ENCODE data around the gene C22orf23. TPM values are rescaled to one million over a fixed set of nuclear protein-coding genes. Genes with fewer than 3 reads are reported as not detected.

Gene C22orf23
- total RNA-seq, 1 donor from 2014 or later, result 0.82 TPM

DNA sequence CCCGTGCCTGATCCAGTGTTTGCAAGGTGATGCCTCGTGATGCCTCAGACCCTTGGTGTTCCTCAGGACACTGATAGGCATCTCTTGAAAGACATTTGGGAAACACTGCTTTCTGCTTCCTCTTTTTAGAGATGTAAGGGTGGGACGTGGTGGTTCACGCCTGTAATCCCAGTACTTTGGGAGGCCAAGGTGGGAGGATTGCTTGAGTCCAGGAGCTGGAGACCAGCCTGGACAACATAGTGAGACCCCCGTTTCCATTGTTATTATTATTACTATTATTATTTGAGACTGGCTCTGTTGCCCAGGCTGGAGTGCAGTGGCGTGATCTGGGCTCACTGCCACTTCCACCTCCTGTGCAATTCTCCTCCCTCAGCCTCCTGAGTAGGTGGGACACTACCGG lies 37.5 kb upstream of the C22orf23 start:
- H3K4me1 ChIP-seq, result peaks cover 13% of the 10 kb centered on the region
- peaks cover 4% of the 10 kb centered on the region for H3K36me3 ChIP-seq
- H3K9me3 ChIP-seq (replicated peaks), result no peaks in the 10 kb centered on the region
- no peak overlapping the region for H3K27ac ChIP-seq (replicated peaks)
- intact Hi-C loops (cut with micrococcal nuclease), result no loop called here
- H3K27me3 ChIP-seq (ENCODE audit: low read depth), result no peaks in the 10 kb centered on the region
- TF ChIP-seq, protein P1, sequence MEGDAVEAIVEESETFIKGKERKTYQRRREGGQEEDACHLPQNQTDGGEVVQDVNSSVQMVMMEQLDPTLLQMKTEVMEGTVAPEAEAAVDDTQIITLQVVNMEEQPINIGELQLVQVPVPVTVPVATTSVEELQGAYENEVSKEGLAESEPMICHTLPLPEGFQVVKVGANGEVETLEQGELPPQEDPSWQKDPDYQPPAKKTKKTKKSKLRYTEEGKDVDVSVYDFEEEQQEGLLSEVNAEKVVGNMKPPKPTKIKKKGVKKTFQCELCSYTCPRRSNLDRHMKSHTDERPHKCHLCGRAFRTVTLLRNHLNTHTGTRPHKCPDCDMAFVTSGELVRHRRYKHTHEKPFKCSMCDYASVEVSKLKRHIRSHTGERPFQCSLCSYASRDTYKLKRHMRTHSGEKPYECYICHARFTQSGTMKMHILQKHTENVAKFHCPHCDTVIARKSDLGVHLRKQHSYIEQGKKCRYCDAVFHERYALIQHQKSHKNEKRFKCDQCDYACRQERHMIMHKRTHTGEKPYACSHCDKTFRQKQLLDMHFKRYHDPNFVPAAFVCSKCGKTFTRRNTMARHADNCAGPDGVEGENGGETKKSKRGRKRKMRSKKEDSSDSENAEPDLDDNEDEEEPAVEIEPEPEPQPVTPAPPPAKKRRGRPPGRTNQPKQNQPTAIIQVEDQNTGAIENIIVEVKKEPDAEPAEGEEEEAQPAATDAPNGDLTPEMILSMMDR (IDR thresholded peaks at IDR 0.05; ENCODE audit: borderline replicate concordance), result no peak
- DNase-seq, result no peak
- no peak overlapping the region for H3K4me3 ChIP-seq

DNA sequence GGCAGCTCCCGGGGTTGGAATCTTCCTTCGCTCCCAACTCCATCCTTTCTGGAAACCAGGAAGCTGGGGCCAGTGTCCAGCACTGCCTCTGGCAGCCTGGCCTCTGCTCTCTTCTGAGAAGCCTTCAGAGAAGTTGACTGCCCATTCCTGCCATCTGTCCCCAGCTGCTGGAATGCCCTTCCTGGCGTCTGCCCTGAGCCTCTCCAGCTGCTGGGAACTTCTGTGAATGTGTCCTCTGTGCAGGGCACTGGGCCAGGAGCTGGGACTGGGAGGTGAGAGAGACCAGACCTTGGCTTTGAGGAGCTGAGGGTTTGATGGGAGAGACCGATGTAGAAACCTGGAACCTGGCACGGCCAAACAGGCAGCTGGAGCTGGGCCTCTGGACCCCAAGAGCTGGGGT lies 36.9 kb upstream of the C22orf23 start:
- Histone ChIP-seq H3K9me3 (replicated peaks) (no peaks in the 10 kb centered on the region), H3K27ac (replicated peaks) (no peak overlapping the region), H3K4me3 (no peak overlapping the region), H3K27me3 (ENCODE audit: low read depth) (no peaks in the 10 kb centered on the region), H3K4me1 (peaks cover 9% of the 10 kb centered on the region), H3K36me3 (peaks cover 4% of the 10 kb centered on the region)
- TF ChIP-seq, protein P1 (IDR thresholded peaks at IDR 0.05; ENCODE audit: borderline replicate concordance), result no peak
- intact Hi-C loops (cut with micrococcal nuclease), result no loop called here
- peak; percentile 46 for DNase-seq

DNA sequence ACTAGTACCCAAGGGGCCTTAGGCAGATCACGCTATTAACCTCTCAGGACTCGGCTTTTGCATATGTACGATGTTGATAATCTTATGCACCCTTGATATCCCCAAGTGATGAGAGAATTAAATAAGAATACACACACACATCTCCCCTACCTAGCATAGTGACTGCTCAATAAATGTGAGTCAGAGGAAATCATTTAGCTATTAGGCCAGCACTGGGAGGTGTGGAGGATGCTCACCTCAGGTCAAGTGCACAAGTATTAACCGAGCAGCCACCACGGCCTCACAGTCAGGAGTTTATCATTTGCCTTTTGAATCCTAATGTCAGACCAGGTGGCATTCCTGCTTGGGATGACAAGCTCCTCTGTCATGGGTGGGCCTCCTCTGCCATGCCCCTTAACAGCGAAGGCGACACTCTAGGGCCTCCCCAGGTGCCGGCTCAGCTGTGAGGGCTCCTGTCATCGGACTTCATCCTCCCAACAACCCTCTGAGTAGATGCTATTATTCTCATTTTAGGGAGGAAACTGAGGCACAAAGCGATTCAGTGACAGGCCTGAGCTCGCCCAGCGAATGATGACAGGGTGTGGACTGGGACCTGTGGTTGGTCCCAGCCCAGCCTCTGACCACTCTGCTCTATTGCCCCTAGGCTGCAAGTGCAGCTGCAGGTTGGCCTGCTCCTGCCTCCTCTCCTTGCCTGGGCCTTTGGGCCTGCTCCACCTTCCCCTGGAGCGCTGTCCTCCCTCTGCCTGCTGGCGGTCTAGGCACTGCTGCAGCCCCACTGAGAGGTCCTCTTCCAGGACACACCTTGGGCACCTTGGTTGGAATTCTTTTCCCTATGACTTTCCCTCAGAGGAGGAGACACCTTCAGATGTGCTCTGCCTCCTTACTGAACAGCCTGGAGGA lies 36.0 kb upstream of the C22orf23 start:
- Histone ChIP-seq H3K27me3 (ENCODE audit: low read depth) (no peaks in the 10 kb centered on the region), H3K36me3 (peaks cover 4% of the 10 kb centered on the region), H3K4me3 (no peak overlapping the region), H3K9me3 (replicated peaks) (no peaks in the 10 kb centered on the region), H3K4me1 (peaks cover 9% of the 10 kb centered on the region), H3K27ac (replicated peaks) (no peak overlapping the region)
- TF ChIP-seq, protein P1 (IDR thresholded peaks at IDR 0.05; ENCODE audit: borderline replicate concordance), result no peak
- DNase-seq, result no peak
- intact Hi-C loops (cut with micrococcal nuclease), result no loop called here

DNA sequence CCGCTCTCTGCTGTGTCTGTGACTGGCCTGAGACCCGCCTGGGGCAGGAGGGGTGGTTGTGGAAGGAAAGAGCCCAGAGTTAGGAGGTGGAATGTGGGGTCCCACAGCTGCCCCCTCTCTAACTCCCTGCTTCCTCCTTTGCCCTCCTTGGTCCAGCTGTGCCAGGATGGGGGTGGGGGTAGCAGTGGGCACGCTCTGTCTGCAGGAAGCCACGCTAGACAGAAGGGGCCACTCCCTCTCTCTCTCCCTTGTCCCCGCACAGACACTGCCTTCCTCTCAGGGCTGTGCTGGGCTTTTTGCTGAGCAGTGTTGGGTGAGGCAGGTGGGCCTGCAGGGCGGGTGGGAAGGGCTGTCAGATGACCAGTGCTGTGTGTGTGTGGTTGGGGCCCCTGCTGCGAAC lies 33.0 kb upstream of the C22orf23 start:
- Histone ChIP-seq H3K27ac (replicated peaks) (peak overlapping the region; percentile 23), H3K36me3 (peaks cover 4% of the 10 kb centered on the region), H3K4me3 (peak overlapping the region; percentile 23), H3K9me3 (replicated peaks) (no peaks in the 10 kb centered on the region), H3K27me3 (ENCODE audit: low read depth) (no peaks in the 10 kb centered on the region), H3K4me1 (peaks cover 14% of the 10 kb centered on the region)
- DNase-seq, result no peak
- TF ChIP-seq, protein P1 (IDR thresholded peaks at IDR 0.05; ENCODE audit: borderline replicate concordance), result no peak
- intact Hi-C loops (cut with micrococcal nuclease), result no loop called here

DNA sequence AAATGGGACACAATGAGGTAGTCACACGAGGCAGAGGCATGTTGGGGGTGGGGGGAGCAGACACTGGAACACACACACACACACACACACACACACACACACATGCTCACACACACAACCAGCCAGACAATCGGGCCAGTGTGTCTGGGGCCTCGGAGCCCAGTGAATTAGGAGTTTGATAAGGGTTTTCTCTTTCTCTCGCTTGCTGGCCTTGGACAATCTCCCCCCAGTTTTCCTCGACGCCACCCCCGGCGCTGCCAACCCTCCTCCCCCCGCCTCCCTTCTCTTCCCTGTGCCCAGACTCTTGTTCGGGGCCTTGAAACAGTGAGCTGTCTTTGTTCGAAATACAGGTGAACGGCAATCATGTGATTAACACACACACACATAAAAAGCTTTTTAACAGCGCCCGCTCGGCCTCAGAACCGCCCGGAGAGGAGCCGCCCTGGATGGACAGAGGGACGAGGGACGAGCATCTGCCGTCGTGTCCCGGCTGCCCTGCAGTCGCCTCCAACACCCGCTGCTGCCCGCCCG lies 32.4 kb upstream of the C22orf23 start:
- intact Hi-C loops (cut with micrococcal nuclease), result no loop called here
- Histone ChIP-seq H3K27ac (replicated peaks) (peak overlapping the region; percentile 23), H3K4me3 (peak overlapping the region; percentile 23)

More for the DNA sequence above, 32.4 kb upstream of the C22orf23 start:
- Histone ChIP-seq H3K4me1 (peaks cover 20% of the 10 kb centered on the region), H3K27me3 (ENCODE audit: low read depth) (no peaks in the 10 kb centered on the region), H3K36me3 (peaks cover 4% of the 10 kb centered on the region), H3K9me3 (replicated peaks) (no peaks in the 10 kb centered on the region)
- TF ChIP-seq, protein P1 (IDR thresholded peaks at IDR 0.05; ENCODE audit: borderline replicate concordance), result no peak
- no peak for DNase-seq

Data from left ventricle myocardium inferior (tissue), 1 donor.